NK-92 (cell line): Measurements from ENCODE around the gene ELF2.
"Not testable (repeated sequence)": the region's sequence is repeated elsewhere in the genome, so short reads cannot be mapped to it uniquely, and the experiment has no call there.

Experiments used
- DNase-seq: peaks from one replicate; lab custom pipeline; 2025; ENCODE audit not compliant: unreplicated experiment; lab: John Stamatoyannopoulos, UW

The ELF2 gene

DNA sequence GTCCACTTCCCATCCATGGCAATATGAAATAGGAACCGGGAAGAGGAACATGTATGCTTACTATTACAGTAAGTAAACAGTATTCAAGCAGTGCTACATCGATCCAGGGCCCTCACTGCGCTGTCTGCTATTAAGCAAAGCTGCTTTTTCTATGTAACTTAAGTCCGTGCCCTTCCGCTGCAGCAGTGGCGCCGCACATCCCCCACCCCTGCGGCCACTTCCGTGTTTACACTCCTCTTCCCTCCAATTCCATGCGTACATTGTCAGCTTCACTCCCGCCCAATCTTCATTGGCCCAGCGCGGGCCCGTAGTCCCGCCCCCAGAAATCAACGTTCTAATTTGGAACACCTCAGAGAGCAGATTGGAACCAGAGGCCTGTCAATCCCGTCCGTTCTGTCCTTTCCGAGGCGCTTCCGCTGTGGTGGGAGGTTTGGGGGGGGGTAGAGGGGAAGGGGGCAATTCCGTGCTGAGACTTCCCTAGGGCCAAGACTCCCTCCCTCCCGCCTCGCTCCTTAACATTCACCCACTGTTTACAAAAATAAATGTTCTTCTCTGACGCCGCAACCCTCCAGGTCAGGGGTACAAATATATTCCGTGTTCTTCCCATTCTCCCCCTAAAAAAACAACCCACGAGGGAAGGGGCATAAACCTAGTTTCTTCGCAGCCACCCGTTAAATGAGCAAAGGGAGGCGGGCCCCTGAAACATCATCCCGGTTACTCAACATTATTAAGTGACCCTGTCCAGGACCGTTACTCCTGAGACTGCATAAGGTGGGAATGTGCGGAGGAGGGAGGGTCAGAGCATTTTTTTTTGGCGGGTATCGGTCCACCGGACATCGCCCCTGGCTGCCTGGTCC is 94.0 kb downstream of the ELF2 start:
- DNase-seq: peak; percentile 51

DNA sequence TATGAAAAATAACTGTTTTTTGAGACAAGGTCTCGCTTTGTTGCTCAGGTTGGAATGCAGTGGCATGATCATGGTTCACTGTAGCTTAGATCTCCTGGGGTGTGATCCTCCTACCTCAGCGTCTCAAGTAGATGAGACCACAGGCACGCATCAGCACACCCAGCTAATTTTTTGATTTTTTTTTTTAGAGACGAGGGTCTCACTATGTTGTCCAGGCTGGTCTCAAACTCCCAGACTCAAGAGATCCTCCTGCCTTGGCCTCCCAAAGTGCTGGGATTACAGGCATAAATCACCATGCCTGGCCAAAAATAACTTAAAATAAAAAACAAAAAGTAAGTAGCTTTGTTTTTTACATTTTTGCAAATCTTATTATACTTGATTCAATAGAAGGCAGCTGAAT is 98.1 kb downstream of the ELF2 start:
- no peak for DNase-seq

DNA sequence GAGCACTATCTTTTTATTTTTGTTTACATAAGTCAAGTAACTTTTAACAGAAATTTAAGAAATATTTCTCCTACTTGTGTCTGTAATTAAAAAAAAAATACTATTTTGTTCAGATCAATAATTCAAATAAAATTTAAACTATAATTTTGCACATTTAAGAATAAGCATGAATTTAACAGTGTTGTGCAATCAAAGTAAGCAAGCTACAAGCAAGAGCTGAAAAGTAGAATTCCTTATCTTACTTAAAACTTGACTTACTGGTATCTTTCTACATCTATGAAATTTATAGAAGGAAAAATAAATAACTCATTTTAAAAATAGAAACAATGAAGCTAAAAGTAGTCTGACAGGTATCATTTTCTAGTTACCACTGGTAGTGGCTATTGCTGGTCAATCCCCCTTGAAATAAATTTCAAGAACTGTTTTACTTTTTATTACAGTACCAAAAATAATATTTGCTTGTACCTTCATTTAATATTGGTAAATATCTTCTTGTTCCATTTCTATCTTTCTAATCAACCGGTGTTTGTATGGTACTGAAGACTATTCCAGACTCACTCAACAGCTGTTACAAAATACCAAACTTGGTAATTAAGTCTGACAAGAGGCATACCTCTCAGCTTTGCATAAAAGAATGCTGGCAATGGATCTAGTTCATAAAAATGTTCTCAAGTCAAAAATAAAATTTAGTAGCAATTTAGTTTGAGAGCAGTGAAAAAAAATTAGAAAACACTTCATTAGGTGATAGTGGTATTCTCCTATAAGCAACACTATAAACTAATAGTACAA is 99.3 kb downstream of the ELF2 start:
- no peak for DNase-seq

DNA sequence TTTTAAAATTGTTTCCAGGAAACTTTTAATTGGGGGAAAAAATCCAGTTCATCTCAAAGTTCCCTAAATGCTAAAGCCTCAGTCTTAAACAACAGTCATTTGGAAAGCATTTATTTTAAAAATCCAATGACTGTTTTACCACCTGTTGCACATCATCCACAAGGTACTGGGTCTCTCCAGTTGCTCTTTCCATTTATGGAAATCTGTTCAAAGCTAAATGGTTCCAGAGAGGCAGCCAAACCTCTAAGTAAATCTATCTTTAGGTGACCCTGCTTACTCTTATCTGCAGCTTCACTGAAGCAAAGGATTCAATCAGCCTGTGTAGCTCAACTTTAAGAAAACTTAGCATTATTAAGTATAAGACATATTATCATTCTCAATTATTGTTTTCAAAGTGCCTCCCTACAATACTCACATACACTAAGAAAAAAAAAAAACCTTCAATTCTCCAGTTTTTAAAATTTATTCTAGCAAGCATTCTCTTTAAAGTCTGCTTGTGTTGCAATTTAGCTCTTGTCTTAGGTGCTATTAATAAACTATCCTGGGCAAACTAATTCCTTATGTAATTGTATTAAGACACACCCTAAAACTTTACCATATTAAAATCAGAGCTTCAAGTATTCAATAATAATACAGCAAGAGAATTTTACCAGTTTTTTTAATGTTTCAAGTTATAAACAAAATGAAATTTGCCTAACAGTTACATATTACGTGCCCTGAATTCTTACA is 100.8 kb downstream of the ELF2 start:
- no peak for DNase-seq

DNA sequence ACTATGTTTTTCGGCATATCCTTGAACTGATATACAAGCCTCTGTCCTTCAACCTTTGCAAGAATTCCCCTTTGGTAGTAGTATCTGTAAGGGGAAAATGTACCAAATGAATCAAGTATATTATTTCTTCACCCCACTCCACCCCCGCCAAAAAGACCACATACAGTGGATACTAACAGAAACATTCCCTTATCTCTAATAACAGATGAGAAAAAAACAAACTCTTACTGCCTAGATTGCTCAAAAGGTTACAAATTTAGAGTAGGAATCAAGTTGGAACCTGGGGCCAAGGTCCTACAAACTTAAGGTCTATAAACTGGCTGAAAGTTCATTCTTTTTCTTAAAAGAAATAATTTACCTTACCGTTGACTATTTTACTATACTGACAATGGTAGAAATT is 116.4 kb downstream of the ELF2 start:
- DNase-seq: no peak

DNA sequence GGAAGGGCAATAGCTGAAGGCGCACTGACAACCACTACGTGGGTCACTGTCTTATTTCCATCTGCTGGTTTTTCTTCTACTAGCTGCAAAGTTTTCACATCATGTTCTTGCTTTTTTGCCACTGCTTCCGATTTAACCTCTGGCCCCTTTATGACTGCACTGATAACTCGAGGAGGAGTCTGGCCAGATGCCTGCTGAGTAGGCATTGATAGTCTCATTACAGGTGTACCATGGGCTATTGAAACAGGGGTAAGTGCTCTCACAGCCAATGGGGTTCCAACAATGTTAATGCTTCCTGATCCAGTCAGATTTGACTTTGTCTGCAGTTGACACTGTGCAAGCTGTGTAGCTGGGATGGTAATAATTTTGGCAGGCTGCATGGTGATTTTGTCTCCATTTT is 118.0 kb downstream of the ELF2 start:
- DNase-seq: not testable (repeated sequence)

DNA sequence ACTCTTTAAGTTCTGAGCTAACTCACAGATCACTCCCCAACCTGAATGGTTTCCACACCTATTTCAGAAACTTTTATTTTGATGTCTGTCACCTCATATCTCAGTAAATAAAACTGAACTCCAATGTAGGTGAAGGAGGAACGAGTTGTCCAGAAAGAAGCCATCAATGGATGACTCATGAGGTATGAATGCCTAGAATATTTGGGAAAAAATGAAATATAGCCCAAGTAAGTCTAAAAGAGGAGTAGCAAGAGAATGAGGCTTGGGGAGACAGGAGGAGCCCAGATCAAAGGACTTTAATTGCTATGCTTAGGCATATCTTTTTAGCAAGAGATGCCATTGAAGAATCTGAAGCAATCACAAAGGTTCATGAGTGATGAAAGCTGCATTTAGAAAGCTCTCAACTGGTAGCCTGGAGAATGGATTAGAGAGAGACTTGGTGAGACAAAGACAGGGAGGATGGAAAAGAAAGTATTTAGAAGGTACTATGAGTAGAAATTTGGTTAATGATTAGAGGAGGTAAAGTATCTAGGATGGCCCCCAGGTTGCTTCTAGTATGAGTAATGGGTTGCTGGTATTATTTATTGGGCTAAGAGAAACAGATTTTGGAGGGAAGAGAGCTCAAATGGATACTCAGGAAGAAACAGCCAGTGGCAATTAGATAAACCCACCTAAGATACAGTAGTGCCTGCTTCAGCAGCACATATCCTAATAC is 122.1 kb downstream of the ELF2 start:
- no peak for DNase-seq

DNA sequence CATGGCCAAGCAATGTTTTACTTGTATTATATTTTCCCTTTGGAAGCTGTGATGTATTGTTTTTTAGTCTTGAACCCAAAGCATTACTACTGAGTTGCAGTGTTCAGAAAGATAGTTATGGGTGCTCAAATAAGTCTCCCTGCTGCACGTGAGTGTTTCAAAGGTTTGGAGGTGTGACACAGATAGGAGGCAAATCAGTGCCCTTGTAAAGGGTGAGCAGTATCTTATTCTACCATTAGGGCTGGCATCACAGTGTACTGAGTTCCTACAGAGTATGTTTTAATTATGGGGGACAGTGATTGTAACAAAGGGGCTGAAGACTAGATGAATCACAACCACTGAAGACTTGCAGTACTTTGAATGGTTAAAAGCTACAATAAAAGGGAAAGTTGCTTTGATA is 123.1 kb downstream of the ELF2 start:
- DNase-seq: no peak

DNA sequence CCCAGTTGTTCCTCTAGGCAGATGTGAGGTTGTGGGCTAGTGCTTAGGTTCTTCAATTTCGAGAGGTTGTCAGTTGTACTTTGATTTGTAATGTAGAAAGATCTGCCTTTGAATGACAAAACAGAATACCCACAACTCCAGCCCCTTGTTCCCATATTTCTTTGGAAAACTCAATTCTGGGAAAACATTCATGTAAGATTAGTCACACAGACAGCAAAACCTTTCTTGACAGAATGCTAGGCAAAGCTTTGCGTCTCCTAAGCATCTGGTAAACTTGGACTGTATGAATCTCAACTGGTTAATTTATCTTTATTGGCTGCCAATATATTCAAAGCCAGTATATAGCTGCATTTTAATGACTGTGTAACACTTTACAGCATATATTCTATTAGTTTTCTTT is 126.6 kb downstream of the ELF2 start:
- DNase-seq: no peak

DNA sequence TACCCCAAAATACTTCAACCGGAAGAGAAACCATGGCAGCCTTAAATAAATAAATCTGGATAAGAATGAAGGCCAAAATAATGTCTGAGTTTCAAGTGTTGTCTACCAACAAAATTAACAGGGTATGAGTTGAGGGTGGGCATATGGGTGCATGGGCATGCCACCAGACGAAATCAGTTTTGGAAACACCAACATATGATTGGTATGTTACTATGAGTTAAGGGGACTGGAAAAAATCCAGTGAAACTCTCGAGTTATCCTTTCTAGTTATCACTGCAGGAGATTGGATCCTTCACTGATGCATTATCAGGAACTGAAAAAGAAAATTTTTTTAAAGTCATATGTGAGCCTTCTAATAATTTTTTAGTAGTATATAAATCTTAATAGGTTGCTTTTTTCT is 129.0 kb downstream of the ELF2 start:
- DNase-seq: no peak

DNA sequence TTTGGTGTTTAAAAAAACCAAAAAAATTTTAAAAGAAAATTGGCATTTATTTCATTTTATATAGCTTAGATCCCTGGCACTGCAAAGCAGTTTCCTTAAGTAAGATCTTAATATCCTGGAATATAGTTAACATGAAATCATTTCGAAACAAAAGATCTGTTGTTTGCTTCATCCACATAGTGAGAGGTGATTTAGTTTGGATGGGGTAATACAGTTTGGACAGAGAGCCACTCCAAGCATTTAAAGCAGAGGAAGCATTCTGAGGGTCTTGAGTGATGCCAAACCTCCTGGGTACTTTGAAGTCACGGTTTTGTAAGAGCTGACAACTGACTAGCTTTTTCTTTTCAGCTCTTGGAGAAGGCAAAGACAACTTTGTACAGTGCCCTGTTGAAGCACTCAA is 132.7 kb downstream of the ELF2 start:
- DNase-seq: no peak

DNA sequence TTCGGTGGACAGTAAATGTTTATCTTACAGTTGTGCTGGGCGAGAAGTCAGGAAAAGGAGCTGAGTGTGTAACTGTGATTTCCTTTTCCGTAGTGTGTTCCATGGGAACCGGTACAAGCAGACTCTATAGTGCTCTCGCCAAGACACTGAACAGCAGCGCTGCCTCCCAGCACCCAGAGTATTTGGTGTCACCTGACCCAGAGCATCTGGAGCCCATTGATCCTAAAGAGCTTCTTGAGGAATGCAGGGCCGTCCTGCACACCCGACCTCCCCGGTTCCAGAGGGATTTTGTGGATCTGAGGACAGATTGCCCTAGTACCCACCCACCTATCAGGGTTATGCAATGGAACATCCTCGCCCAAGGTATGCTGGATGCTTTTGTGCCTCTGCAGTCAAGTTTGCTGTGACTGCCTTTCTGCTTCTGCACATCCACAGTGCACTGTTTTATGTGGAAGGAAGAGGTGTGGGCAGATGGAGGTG is 134.0 kb downstream of the ELF2 start:
- DNase-seq: no peak

DNA sequence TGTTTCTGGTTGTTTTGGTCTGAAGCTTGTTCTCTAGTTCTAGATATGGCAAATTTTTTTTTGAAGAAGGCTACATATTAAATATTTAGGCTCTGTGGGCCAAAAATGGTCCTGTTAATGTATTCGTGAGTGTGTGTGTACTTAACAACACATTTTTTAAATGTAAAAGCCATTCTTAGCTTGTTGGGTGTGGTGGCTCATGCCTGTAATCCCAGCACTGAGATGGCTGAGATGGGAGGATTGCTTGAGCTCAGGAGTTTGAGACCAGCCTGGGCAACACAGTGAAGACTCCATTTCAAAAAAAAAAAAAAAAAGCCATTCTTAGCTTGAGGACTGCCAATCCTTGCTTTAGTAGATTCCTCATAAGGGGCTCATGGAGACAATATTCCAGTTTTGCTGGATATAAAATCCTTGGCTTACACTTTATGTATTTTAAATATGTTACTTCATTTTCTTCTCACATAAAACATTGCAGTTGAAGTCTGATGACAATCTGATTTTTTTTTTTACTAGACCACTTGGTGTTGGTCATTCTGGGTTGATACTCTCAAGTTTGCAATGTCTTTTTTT is 138.1 kb downstream of the ELF2 start:
- no peak for DNase-seq

DNA sequence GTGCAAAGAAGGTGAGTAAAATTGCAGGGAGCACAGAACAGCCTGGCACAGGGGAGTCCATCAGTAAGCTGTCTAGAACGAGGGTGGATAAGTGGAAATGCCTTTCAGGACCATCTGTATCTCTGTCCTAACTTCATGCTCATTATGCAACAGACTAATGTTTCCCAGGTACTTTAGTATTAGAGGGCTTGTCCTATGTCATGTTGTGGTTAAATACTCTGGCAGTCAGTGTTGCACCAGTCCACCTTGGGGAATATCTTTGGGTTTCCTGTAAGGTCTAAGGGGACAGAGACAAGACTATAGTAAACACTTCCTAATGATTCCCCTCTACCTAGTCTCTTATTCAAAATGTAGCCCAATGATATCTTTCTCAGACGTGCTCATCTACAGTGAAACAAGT is 140.1 kb downstream of the ELF2 start:
- DNase-seq: no peak

DNA sequence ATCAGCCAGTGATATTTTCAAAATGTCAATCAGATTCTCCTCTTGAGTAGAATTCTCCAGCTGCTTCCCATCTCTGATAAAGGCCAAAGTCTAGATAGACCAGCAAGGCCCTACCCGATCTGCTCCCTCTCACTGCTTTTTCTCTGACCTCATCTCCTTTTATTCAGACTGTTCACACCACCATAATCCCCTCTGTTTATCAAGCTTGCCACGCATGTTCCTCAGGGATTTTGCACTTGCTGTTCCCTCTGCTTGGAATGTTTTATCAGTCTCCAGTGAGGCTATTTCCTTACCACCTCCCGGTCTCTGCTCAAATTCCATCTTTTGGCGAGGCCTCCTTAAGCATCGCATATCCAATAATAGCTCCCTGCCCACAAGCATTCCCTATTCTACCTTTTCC is 141.4 kb downstream of the ELF2 start:
- no peak for DNase-seq

DNA sequence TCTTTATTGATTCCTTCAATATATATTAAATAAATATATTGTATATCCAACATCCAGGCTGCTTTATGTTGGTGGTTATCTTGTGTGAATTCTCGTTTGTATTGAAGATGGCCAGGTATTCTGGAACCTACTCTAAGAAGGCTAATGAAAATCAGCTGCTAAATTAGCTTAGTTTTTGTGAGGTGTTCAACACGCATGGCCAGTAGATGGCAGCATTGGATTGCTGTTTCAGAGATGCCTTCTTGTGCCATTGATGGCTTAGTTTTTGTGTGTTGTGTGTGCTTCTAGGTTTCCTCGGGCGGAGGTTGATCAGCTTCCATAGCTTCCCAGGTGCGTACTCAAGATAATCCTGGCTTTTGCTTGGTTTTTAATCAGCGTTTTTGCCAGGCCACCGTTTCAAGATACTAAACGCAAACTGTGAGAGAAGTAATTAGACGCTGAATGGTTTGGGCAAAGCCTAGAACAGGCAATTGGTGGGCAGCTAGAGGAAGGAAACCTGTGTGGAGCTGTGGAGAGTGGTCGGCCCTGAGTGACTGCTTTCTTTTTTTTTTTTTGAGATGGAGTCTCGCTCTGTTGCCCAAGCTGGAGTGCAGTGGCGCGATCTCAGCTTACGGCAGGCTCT is 146.3 kb downstream of the ELF2 start:
- no peak for DNase-seq

DNA sequence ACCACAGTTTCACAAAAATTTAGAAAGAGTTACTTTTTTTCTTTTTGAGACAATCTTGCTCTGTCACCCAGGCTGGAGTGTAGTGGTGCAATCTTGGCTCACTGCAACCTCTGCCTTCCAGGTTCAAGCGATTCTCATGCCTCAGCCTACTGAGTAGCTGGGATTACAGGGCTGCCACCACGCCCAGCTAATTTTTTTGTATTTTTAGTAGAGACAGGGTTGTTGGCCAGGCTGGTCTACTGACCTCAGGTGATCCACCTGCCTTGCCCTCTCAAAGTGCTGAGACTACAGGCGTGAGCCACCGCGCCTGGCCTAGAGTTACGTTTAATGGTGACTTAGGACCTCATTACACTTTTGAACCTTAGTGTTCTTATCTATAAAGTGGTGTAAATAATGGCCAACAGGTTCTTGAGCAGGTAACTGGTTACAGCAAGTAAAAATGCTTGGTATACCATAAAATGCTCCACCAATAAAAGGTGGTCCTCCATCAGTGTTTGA is 147.1 kb downstream of the ELF2 start:
- DNase-seq: not testable (repeated sequence)

DNA sequence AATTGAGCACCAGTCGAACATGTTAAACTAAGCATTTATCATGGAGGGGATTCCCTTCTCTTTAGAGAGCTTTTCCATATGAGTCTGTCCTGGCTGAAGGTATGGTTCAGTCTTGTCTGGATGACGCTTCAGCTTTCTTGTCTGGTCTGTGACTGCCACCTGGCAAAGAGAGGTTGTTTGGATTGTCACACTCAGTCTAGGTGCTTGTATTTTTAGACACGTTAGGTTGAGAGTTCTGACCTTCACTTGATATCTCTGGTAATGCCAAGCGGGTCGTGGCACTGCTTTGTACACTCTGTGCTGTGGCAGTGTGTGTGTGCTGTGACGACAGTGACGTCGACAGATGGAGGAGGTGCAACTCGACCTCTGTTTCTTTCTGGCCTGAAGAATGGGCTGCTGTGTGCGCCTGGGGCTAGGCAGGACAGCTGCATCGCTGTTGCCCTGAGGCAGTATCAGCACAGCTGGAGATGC is 148.8 kb downstream of the ELF2 start:
- DNase-seq: no peak

DNA sequence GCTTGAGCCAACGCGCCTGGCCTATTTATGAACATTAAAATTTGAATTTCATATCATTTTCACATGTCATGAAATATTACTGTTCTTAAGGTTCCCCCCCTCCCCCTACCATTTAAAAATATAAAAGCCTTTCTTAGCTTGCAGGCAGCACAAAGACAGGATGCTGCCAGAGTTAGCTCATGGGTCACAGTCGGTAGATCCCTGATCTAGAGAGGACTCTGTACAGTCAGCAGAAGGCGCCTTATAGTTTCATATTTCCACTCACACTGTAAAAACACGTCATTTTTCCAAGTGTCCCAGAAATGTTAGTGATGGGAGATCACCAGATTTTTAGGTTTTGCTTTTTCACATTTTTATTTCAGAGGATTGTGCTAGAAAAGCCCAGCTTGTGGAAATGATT is 149.2 kb downstream of the ELF2 start:
- no peak for DNase-seq

DNA sequence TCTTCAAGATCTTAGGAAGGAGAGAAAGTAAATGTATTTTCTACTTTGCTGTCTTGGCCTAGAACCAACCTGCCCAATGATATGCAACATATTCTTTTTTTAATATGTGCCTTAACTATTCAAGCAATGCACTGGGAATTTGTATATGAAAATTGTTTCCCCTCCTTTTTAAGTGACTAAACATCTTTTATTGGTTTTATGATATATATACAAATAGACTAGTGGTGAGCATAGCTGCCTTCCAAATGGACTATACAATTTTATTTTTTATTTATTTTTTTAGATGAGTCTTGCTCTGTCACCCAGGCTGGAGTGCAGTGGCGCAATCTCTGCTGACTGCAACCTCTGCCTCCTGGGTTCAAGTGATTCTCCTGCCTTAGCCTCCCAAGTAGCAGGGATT is 151.2 kb downstream of the ELF2 start:
- DNase-seq: no peak
